OCI-LY3 (cell line): ENCODE results near the gene RSBN1L.

Source experiments
- H2AFZ ChIP-seq: fragments of 200-600, 300-600 bp; shearing (Covaris generic); 2 replicates; pipeline ENCODE4 v1.6.0; 2014; ENCODE audit warnings: antibody characterized with exemption, low read depth, low read length
- H3K27ac ChIP-seq: fragments of 200-600, 300-600 bp; sonication (generic); 2 replicates; pipeline ENCODE4 v1.5.1; 2014; ENCODE audit warnings: mild to moderate bottlenecking, low read length, moderate library complexity, mixed read lengths
- H3K27me3 ChIP-seq: fragments of 200-600, 300-600 bp; sonication (generic); 2 replicates; pipeline ENCODE4 v1.6.1; 2014; ENCODE audit warnings: low read depth, low read length, mixed read lengths
- H3K36me3 ChIP-seq: fragments of 200-600, 300-600 bp; sonication (generic); replicated peaks from 2 replicates; pipeline ENCODE3; 2014; ENCODE audit warnings: low read depth, low read length, mixed read lengths
- H3K4me1 ChIP-seq: fragments of 300-600, 200-600 bp; sonication (generic); 2 replicates; pipeline ENCODE4 v1.6.1; 2014; ENCODE audit warnings: low read length, mixed read lengths
- H3K4me2 ChIP-seq: fragments of 200-600, 300-600 bp; sonication (generic); 2 replicates; pipeline ENCODE4 v1.6.1; 2014; ENCODE audit warnings: low read length, mixed read lengths
- H3K4me3 ChIP-seq: fragments of 300-600, 200-600 bp; sonication (generic); 2 replicates; pipeline ENCODE4 v1.5.1; 2014; ENCODE audit warnings: antibody characterized with exemption, mild to moderate bottlenecking, low read length, moderate library complexity
- H3K79me2 ChIP-seq: fragments of 300-600, 200-600 bp; shearing (Covaris generic); 2 replicates; pipeline ENCODE4 v1.6.1; 2014; ENCODE audit warnings: mild to moderate bottlenecking, low read length, mixed read lengths
- H3K9ac ChIP-seq: fragments of 300-600, 200-600 bp; shearing (Covaris generic); 2 replicates; pipeline ENCODE4 v1.6.0; 2014; ENCODE audit warnings: mild to moderate bottlenecking, low read length, moderate library complexity
- H3K9me3 ChIP-seq: fragments of 200-600, 300-600 bp; shearing (Covaris generic); 2 replicates; pipeline ENCODE4 v1.6.1; 2014; ENCODE audit warnings: low read length, mixed read lengths; ENCODE audit not compliant: insufficient read depth
- H4K20me1 ChIP-seq: fragments of 200-600, 300-600 bp; sonication (generic); 2 replicates; pipeline ENCODE4 v1.6.1; 2016; ENCODE audit warnings: low read length, mixed read lengths; ENCODE audit not compliant: insufficient read depth
- CTCF ChIP-seq: fragments of 200-600, 300-600 bp; sonication (generic); IDR thresholded peaks from 2 replicates; pipeline ENCODE4 v1.5.1; 2014; ENCODE audit warnings: antibody characterized with exemption, low read length, low read depth
- EZH2phosphoT487 ChIP-seq: fragments of 200-600 bp; shearing (Covaris generic); IDR thresholded peaks from 2 replicates; pipeline ENCODE4 v1.6.1; 2018; ENCODE audit warnings: antibody characterized with exemption, mixed run types, low read depth

Gene RSBN1L

GRCh38 chr7:77746164-77746823 is 50.0 kb downstream of the RSBN1L start:
- Histone ChIP-seq H3K9ac (no peak overlapping the region), H3K4me3 (no peak overlapping the region), H3K4me1 (peaks cover 8% of the 10 kb centered on the region), H3K79me2 (no peaks in the 10 kb centered on the region), H3K27ac (no peak overlapping the region), H3K27me3 (no peaks in the 10 kb centered on the region), H4K20me1 (peaks cover 4% of the 10 kb centered on the region; the same call in 1 of the 2 replicates), H2AFZ (no peak overlapping the region), H3K9me3 (no peaks in the 10 kb centered on the region), H3K4me2 (no peak overlapping the region), H3K36me3 (no peaks in the 10 kb centered on the region)
- TF ChIP-seq CTCF = no peak
- TF ChIP-seq EZH2phosphoT487 = no peak

- Histone ChIP-seq H3K27ac (no peak overlapping the region), H3K79me2 (no peaks in the 10 kb centered on the region), H3K4me3 (no peak overlapping the region), H2AFZ (no peak overlapping the region), H3K9me3 (no peaks in the 10 kb centered on the region), H3K36me3 (peaks cover 2% of the 10 kb centered on the region), H3K4me1 (peaks cover 8% of the 10 kb centered on the region), H3K4me2 (no peak overlapping the region), H3K27me3 (no peaks in the 10 kb centered on the region), H4K20me1 (peaks cover 4% of the 10 kb centered on the region; the same call in 1 of the 2 replicates), H3K9ac (no peak overlapping the region)
- TF ChIP-seq CTCF (no peak), EZH2phosphoT487 (no peak)
Observed at GRCh38 chr7:77746824-77747165, 50.5 kb downstream of the RSBN1L start.

- Histone ChIP-seq H3K27ac (no peak overlapping the region), H3K36me3 (peaks cover 2% of the 10 kb centered on the region), H2AFZ (no peak overlapping the region), H3K9ac (no peak overlapping the region), H3K4me1 (peaks cover 8% of the 10 kb centered on the region), H3K4me2 (no peak overlapping the region), H3K9me3 (no peaks in the 10 kb centered on the region), H3K4me3 (no peak overlapping the region), H3K79me2 (no peaks in the 10 kb centered on the region), H3K27me3 (no peaks in the 10 kb centered on the region), H4K20me1 (peaks cover 4% of the 10 kb centered on the region; the same call in 1 of the 2 replicates)
- TF ChIP-seq CTCF (no peak), EZH2phosphoT487 (no peak)
Observed at GRCh38 chr7:77747178-77747577, 50.9 kb downstream of the RSBN1L start.

GRCh38 chr7:77747718-77748117 is 51.5 kb downstream of the RSBN1L start:
- H3K9me3 ChIP-seq = no peaks in the 10 kb centered on the region
- H3K27me3 ChIP-seq = no peaks in the 10 kb centered on the region
- H4K20me1 ChIP-seq = peaks cover 7% of the 10 kb centered on the region; the same call in 1 of the 2 replicates
- no peak overlapping the region for H3K4me3 ChIP-seq
- no peak overlapping the region for H3K9ac ChIP-seq
- peaks cover 8% of the 10 kb centered on the region for H3K4me1 ChIP-seq
- TF ChIP-seq CTCF = no peak
- no peak overlapping the region for H3K27ac ChIP-seq
- H2AFZ ChIP-seq = no peak overlapping the region
- peaks cover 1% of the 10 kb centered on the region; the same call in 1 of the 2 replicates for H3K79me2 ChIP-seq
- H3K36me3 ChIP-seq = peaks cover 2% of the 10 kb centered on the region
- no peak overlapping the region for H3K4me2 ChIP-seq
